ENCODE measurements around the gene IFNA16.
"Not testable (repeated sequence)": the region's sequence is repeated elsewhere in the genome, so short reads cannot be mapped to it uniquely, and the experiment has no call there.

The IFNA16 gene

DNA sequence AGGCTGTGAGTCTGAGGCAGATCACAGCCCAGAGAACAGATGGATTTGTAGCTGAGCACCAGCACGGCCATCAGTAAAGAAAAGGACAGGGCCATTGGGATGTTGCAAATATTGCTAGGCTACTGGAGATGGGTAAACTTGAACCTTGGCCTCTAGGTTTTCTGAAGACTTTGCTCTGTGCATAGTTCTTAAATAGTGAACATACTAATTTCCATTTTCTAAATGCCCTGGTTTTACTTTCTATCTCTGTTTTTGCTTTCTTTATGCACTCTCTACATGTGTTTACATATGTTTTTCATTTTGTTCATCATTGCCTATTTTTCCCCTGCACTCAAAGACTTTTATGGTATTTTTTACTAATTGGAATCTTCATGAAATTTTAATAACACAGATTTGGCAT is at the start of gene IFNA16:
IFNA16 (minus strand) TSS at position 101 of the 400 bp plus-strand sequence; CDS start at position 95, 6 bp downstream.
- DNase-seq: not testable (repeated sequence)

DNA sequence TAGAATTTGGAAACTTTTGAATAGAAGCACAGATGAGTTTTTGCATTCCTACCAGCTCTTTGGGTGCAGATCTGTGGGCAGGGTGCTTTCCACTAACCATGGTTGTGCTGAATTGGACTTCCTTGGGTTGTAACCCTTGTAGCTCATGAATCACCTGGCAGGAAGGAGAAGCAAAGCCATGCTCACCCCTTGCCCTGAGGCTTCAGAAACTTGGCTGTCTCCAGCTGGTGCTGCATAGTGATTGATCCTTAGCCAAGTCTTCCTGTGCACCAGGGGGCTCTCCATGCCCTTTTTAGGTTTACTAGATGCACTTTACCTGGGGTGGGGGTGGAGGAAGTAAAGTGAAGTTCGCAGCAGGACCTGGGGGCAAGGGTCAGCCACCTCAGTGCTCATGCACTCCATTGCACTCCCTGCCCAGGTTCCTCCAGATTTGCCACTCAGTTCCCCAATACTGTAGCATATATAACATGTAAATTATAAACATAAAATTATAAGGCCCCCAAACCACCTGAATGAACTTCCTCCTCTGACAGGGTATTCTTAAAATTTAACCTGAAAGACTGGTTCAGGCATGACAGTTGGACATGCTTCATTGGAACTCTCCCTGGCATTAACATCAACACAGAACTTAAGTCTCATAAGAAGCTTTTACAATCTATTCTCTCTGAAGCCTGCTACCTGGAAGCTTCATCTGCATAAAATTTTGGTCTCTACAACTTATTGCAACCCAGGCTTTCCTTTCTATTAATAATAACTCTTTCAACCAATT is 48.5 kb upstream of the IFNA16 start:
- no peak for DNase-seq

DNA sequence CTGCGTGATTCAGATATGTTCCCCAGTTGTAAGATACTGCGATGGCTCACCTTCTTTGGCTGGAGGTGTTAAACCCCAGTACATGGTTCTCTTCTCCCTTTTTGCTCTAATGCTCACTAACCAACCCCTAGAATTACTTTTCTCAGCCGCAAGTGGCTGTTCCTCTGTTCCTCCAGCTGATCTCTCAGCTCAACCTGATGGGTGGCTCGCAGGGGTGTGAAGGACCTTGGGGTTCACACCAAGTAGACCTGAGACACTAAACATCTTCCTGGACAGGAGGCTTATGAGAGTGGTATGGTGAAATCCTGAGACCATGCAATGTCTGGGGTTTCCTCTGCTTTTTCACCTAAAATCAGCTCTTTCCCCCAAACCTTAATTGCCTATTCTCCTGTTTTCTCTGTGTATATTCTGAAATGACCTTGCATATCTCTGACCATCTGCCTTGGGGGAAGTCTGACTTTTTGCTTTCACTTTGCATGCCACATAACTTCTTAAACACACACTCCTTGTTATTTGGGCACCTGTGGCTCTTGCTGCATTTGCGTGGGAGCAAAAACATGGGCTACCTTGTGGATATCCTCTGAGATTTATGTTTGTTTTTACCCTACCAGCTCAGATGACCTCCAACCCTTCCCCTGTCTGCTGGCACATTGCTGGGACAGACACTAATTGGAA is 38.6 kb upstream of the IFNA16 start:
- DNase-seq: no peak

GRCh38 chr9:21252721-21253547 is 35.8 kb upstream of the IFNA16 start:
- DNase-seq: no peak

DNA sequence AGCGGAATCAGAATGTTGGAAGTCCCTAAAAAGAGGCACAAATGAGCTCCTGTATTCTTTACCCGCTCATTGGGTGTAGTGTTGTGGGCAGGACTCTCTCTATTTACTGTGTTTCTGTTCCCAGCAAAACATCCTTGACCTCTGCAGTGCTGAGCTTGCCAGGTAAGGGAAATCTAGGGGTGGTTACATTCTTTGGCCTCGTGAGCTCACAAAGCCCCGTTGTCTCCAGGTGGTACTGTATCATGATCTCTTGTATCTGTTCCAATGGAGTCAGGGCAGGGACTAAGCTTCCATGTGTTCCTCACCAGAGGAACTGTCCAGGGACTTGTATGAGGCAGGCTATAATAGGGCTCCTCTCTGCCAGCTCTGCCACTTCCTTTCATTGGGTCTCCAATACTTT is 34.5 kb upstream of the IFNA16 start:
- no peak for DNase-seq

DNA sequence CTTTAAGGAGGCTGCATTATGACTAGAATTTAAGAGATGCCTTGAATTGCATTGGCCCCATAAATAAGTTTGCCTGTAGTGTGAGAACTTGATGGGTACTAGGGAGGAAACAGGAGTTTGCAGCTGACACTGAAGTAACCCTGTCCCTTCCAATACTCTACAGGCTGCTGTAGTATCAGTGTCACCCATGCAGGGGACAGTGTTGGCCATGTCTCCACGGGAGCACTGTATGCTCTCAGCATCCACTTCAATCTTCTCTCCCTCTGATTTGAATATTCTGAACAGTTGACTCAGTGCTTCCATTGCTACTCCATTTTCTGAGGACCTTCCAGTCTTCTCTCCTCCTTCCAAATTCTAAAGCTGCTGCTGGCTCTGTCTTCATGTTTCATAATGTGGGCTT is 34.1 kb upstream of the IFNA16 start:
- DNase-seq: no peak

DNA sequence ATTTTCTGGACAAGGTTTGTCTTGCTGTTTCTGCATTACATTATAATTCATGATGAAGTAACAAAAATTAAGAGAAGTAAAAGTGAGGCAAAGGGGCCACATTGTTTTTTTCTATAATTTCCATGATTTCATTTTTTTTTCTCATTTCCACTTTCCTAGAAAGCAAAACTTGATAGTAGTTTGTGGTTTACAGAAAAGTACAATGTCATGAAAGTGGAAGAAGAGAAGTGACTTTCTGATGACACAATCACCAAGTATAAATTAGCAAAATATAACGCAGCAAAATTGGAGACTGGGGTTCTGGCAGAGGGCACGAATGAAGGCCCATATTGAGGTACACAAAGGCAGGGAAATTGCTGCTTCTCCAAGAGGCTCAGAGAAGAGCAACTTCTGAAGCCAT is 27.7 kb upstream of the IFNA16 start:
- no peak for DNase-seq

DNA sequence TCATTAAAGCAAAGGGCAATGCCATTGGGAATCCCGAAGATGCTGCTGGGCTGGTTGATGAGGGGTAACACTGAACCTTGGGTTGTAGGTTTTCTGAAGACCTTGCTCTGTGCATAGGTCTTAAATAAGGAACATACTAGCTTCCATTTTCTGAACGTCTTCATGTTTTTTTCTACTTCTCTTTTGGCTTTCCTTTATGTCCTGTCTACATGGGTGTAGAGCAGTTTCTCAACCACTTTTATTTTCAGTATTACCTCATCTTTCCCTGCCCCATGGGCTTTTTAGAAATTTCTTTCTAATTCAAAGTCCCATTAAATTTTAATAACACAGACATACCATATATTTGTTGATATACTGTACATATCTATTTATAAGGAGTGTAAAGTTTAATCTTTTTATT is 22.8 kb upstream of the IFNA16 start, which contains the start of gene IFNA14:
IFNA14 (minus strand) TSS at position 95 of the 400 bp plus-strand sequence; CDS start at position 25, 70 bp downstream.
- DNase-seq: no peak

- DNase-seq: not testable (repeated sequence)
Observed at GRCh38 chr9:21236360-21236714, 19.2 kb upstream of the IFNA16 start.

DNA sequence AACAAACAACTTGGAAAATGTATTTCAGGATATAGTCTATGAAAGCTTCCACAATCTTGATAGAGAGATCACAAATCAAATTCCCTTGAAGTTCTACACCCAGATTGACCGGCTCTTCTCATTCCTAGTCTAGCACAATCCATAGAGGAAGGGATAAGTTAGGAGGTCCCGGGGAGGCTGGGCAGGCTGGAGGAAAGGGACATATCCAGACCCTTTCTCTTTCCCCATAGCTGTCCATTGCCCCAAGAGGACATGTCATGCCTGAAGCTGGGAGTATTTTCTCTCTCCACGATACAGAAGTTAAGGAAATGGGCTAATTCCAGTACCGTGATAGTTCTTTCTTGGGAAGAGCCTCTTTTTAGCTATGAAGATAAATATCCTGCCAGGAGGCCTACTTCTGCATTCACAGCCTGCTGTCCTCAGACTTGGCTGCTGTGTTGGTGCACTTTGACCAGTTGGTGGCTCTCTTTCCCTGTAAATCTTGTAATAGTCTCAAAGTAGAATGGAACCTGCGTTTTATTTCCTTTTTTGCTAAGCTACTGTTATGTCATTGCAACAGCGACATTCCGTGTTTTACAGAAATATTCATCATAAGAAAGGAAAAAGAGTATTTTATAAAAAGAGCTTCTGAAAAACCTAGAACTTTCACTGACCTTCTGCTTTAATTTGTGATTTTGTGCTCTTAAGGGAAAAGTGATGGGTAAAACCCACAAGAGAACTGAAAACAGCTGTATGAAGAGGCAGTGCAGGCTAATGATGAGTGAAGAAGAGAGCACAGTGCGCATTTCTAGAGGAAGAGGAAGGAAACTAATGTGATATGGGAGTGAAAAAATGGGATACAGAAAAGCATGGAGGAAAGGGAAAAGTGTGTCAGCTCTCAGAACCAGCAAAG is 18.6 kb upstream of the IFNA16 start:
- DNase-seq: not testable (repeated sequence)

- DNase-seq: no peak
Observed at GRCh38 chr9:21234153-21234687, 17.1 kb upstream of the IFNA16 start.

GRCh38 chr9:21233258-21233657 is 16.1 kb upstream of the IFNA16 start:
- no peak for DNase-seq

DNA sequence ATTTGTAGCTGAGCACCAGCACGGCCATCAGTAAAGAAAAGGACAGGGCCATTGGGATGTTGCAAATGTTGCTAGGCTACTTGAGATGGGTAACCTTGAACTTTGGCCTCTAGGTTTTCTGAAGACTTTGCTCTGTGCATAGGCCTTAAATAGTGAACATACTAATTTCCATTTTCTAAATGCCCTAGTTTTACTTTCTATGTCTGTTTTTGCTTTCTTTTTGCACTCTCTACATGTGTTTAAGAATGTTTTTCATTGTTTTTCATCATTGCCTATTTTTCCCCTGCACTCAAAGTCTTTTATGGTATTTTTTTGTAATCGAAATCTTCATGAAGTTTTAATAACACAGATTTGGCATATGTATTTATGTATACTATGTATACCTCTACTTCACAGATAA is 11.0 kb upstream of the IFNA16 start, which contains the start of gene IFNA17:
IFNA17 (minus strand) TSS at position 101 of the 400 bp plus-strand sequence; CDS start at position 52, 49 bp downstream.
- no peak for DNase-seq

DNA sequence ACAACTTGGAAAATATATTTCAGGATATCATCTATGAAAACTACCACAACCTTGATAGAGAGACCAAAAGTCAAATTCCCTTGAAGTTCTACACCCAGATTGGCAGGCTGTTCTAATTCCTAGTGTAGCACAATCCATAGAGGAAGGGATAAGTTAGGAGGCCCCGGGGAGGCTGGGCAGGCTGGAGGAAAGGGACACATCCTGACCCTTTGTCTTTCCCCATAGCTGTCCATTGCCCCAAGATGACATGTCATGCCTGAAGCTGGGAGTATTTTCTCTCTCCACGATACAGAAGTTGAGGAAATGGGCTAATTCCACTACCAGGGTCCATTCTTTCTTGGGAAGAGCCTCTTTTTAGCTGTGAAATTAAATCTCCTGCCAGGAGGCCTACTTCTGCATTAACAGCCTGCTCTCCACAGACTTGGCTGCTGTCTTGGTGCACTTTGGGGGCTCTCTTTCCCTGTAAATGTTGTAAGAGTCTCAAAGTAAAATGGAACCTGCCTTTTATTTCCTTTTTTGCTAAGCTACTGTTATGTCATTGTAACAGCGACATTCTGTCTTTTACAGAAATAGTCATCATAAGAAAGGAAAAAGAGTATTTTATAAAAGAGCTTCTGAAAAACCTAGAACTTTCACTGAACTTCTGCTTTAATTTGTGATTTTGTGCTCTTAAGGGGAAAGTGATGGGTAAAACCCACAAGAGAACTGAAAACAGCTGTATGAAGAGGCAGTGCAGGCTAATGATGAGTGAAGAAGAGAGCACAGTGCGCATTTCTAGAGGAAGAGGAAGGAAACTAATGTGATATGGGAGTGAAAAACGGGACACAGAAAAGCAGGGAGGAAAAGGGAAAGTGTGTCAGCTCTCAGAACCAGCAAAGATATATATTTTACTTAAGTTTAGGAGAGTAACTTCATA is 3.4 kb downstream of the IFNA16 start:
- DNase-seq: not testable (repeated sequence)

DNA sequence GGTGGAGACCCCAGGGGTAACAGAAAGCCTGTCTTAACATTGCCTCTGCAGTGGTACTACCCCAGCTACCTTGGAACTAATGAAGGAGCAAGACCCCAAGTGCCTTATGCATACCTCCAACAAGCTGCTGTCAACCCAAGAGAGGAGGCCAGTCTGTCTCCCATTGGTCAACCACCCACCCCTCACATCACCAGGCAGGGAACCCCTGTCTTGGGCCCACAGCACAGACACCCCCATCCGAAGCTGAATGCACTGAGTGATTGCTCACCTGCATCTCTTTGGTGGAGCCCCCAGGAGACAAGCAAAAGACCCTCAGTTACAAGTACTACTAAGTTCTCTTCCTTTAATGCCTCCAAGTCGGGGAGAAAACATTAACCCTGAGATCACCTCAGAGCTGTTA is 5.0 kb downstream of the IFNA16 start:
- not testable (repeated sequence) for DNase-seq

GRCh38 chr9:21210782-21211181 is 6.3 kb downstream of the IFNA16 start:
- DNase-seq: not testable (repeated sequence)

GRCh38 chr9:21210311-21210710 is 6.8 kb downstream of the IFNA16 start:
- DNase-seq: no peak

GRCh38 chr9:21207043-21207442 is 10.1 kb downstream of the IFNA16 start, which contains the start of gene IFNA10:
Gene IFNA10, minus strand, starts transcription at chr9:21207143. Its CDS starts 46 bp downstream, at chr9:21207097.
- DNase-seq: not testable (repeated sequence)

DNA sequence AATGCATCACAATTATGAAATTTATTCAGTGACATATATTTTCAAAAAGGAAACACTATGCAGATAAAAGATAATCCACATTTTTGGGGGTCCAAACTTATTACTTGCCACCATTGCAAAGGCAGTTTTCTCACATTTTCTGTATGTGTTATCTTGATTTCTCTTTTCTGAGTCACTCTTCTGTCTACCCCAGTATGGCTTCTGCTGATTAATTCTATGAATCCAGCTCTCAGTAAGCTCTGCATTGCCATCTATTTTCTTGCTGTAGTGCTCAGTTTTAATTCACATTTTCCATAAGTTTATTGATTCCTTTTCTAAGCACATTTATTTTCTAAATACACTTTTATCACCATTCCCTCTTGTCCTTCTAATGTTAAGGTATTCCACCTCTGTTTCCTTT is 11.9 kb downstream of the IFNA16 start:
- no peak for DNase-seq

DNA sequence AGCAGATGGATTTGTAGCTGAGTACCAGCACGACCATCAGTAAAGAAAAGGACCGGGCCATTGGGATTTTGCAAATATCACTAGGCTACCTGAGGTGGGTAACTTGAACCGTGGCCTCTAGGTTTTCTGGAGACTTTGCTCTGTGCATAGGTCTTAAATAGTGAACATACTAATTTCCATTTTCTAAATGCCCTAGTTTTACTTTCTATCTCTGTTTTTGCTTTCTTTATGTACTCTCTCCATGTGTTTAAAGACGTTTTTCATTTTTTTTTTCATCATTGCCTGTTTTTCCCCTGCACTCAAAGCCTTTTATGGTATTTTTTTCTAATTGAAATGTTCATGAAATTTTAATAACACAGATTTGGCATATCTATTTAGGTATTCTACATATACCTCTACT is 15.0 kb downstream of the IFNA16 start, which contains the start of gene IFNA7:
IFNA7 (minus strand) TSS at position 101 of the 400 bp plus-strand sequence; CDS start at position 61, 40 bp downstream.
- DNase-seq: not testable (repeated sequence)

Measured in NCI-H1048 (cell line).